H1 (cell line): ENCODE results near the gene RBMS1. TPM values are rescaled to one million over a fixed set of nuclear protein-coding genes. Genes with fewer than 3 reads are reported as not detected.

Source experiments
- BCL11A ChIP-seq, 2 experiments: IDR thresholded peaks; one replicate each; pipeline ENCODE4 v1.6.1; 2011; ENCODE audit warnings: low read depth in 2 of 2, low read length in 2 of 2, mild to moderate bottlenecking in 2 of 2
- BRCA1 ChIP-seq: IDR thresholded peaks from 2 replicates; pipeline ENCODE4 v1.6.1; 2012; ENCODE audit warnings: low read depth, low read length, improper control_type of control experiment
- CHD7 ChIP-seq: fragments of 300-600 bp; sonication (generic); IDR thresholded peaks from 2 replicates; pipeline ENCODE4 v1.7.1; 2012; ENCODE audit warnings: low read length, moderate library complexity, mild to moderate bottlenecking, inconsistent platforms; ENCODE audit not compliant: insufficient replicate concordance
- E2F6 ChIP-seq: IDR thresholded peaks from 2 replicates; pipeline ENCODE4 v1.6.1; 2012; ENCODE audit warnings: inconsistent platforms
- GABPA ChIP-seq: IDR thresholded peaks from 2 replicates; pipeline ENCODE4 v1.6.1; 2011; ENCODE audit warnings: mild to moderate bottlenecking, low read length, moderate library complexity, borderline replicate concordance; ENCODE audit not compliant: insufficient read depth
- GTF2F1 ChIP-seq: IDR thresholded peaks from 2 replicates; pipeline ENCODE4 v1.6.1; 2012; ENCODE audit warnings: low read depth, low read length, improper control_type of control experiment, borderline replicate concordance
- JUN ChIP-seq: IDR thresholded peaks from 2 replicates; pipeline ENCODE4 v1.6.1; 2011; ENCODE audit warnings: low read depth, mild to moderate bottlenecking, improper control_type of control experiment, low read length
- JUND ChIP-seq: IDR thresholded peaks from 2 replicates; pipeline ENCODE4 v1.6.1; 2011; ENCODE audit warnings: mild to moderate bottlenecking, improper control_type of control experiment, low read length
- KDM1A ChIP-seq: fragments of 200-600, 300-600 bp; sonication (generic); IDR thresholded peaks from 2 replicates; pipeline ENCODE4 v1.7.1; 2016; ENCODE audit warnings: mild to moderate bottlenecking, low read length, borderline replicate concordance
- PHF8 ChIP-seq: fragments of 200-600 bp; sonication (generic); conservative IDR thresholded peaks from 2 replicates; pipeline ENCODE4 v1.7.1; 2012; ENCODE audit warnings: low read depth, mild to moderate bottlenecking, inconsistent platforms, low read length, moderate library complexity
- RFX5 ChIP-seq: IDR thresholded peaks from 2 replicates; pipeline ENCODE4 v1.6.1; 2011; ENCODE audit warnings: low read depth, low read length, improper control_type of control experiment, borderline replicate concordance
- TAF7 ChIP-seq: optimal IDR thresholded peaks from 2 replicates; pipeline ENCODE3; 2011; ENCODE audit warnings: low read depth, mild to moderate bottlenecking, inconsistent platforms, low read length, moderate library complexity, borderline replicate concordance
- polyA plus RNA-seq, 7 experiments: library from polyadenylated mRNA; depleted of rRNA in 3 of 7; stranded (reverse) in 5 of 7; unstranded in 2 of 7; fragments of >200 nt in 5 of 7; fragments of 200-250 nt in 2 of 7; gene quantifications; 1 replicate in 5 of 7; 2 replicates in 1 of 7; 4 replicates in 1 of 7; pipeline versions ENCODE4 v1.2.1 to v1.2.3, GENCODE V29; 2011 to 2013; ENCODE audit warnings: missing spikeins in 2 of 7, mixed read lengths in 2 of 7
- total RNA-seq: library from RNA; stranded (reverse); fragmentation: NEBNext Ultra II Directional; extraction: Animal tissue kit (Norgen Biotek cat#: 25700); gene quantifications from 2 replicates; pipeline ENCODE4 v1.2.1, GENCODE V29; 2021

Gene RBMS1
- total and polyA plus RNA-seq, 2 of the 8 experiments (the other 6 are each of a cell fraction or from before 2014, with no cell fraction given): 53.7 to 60.0 TPM

- TF ChIP-seq CHD7 (no peak), TAF7 (no peak), PHF8 (no peak), BRCA1 (no peak), BCL11A (IDR thresholded peaks at IDR 0.05; ENCODE audit: low read depth in 2 of 2, low read length in 2 of 2) (no peak), JUN (no peak), RFX5 (no peak), GABPA (no peak), E2F6 (no peak), GTF2F1 (no peak), JUND (no peak), KDM1A (no peak)
Observed at GRCh38 chr2:160372010-160372356, 121.6 kb downstream of the RBMS1 start (continued).
